ENCODE measurements around the gene CERT1.

GRCh38 chr5:75524071-75524470, 12.6 kb upstream of the CERT1 start:
- no peak for TF ChIP-seq CTCF (conservative IDR thresholded peaks at IDR 0.05)
- TF ChIP-seq EZH2 (IDR thresholded peaks at IDR 0.05; ENCODE audit: low read depth), result no peak

Data from PC-9 (cell line).